Measurements from ENCODE around the gene SETBP1. TPM values are rescaled to one million over a fixed set of nuclear protein-coding genes. Genes with fewer than 3 reads are reported as not detected.

SETBP1 gene
- total RNA-seq, 1 donor from 2014 or later = 72.8 TPM

DNA sequence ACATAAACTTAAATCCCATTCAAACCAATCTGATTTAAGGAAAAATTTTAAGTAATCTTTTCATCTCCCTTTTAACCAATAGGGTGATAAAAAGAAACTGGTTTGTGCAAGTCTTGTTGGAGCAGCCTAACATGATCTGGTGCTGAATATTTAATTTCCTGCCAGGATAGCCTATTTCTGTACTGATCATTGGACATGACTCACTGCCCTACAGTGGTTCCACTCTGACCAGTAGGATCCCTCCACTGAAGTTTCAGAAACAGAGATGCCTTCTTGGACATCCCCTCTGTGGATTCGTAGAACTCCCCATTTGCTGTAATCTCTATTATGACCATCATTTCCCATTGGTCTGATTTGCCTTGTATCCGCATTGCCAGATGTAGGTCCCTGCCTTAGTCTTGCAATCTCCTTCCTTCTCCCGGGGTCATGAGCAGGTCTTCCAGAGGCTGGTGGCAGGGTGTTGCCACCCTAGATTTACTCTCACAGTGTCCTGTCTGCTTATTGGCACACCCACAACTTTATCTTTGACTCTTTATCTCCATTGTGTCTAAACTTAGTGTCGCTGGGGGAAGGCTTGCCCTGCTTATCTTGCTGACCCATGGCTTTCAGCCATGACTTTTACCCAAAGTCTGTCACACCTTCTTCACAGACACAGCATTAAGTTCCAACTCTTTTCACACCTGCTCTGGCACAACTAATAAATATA lies 12.3 kb upstream of the SETBP1 start:
- ChIA-PET CTCF (no interaction called here), POLR2A (no interaction called here)
- Mint-ChIP-seq H3K27ac (no peak overlapping the region), H3K36me3 (ENCODE audit: low read depth) (peaks cover 2% of the 10 kb centered on the region), H3K9me3 (peaks cover 12% of the 10 kb centered on the region), H3K27me3 (no peaks in the 10 kb centered on the region), H3K4me3 (no peak overlapping the region), H3K4me1 (peaks cover 4% of the 10 kb centered on the region)
- ATAC-seq (ENCODE audit: low read depth) = no peak
- no peak for DNase-seq
- TF ChIP-seq, protein P1, sequence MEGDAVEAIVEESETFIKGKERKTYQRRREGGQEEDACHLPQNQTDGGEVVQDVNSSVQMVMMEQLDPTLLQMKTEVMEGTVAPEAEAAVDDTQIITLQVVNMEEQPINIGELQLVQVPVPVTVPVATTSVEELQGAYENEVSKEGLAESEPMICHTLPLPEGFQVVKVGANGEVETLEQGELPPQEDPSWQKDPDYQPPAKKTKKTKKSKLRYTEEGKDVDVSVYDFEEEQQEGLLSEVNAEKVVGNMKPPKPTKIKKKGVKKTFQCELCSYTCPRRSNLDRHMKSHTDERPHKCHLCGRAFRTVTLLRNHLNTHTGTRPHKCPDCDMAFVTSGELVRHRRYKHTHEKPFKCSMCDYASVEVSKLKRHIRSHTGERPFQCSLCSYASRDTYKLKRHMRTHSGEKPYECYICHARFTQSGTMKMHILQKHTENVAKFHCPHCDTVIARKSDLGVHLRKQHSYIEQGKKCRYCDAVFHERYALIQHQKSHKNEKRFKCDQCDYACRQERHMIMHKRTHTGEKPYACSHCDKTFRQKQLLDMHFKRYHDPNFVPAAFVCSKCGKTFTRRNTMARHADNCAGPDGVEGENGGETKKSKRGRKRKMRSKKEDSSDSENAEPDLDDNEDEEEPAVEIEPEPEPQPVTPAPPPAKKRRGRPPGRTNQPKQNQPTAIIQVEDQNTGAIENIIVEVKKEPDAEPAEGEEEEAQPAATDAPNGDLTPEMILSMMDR (IDR thresholded peaks at IDR 0.05) = no peak
- intact Hi-C loops (cut with micrococcal nuclease) = no loop called here

- DNase-seq (no peak), ATAC-seq (ENCODE audit: low read depth) (no peak)
- Mint-ChIP-seq H3K27ac (peak overlapping the region; percentile 27), H3K36me3 (ENCODE audit: low read depth) (peaks cover 2% of the 10 kb centered on the region), H3K4me1 (peaks cover 4% of the 10 kb centered on the region), H3K9me3 (peaks cover 12% of the 10 kb centered on the region), H3K4me3 (no peak overlapping the region), H3K27me3 (no peaks in the 10 kb centered on the region)
- ChIA-PET CTCF (no interaction called here), POLR2A (no interaction called here)
- TF ChIP-seq, protein P1 (IDR thresholded peaks at IDR 0.05) = no peak
- intact Hi-C loops (cut with micrococcal nuclease) = no loop called here
Measured at GRCh38 chr18:44671914-44672313, 8.8 kb upstream of the SETBP1 start.

DNA sequence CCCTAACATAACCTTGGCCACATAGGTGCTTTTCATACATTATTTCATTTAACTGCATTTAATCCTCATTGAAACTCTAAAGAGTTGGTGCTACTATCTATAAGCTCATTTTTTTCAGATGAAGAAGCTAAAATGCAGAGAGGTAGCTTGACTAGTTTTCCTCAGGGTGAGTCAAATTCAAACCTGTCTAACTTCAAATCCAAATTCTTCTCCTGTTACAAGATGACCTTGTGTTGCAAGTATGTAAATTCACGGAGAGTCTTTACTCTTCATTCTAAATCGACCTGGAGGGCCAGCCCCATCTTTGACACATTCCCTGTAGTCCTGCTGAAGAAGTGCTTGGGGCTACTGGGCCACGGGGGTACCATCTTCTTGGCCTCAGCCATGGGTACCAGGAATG lies 8.2 kb upstream of the SETBP1 start:
- Mint-ChIP-seq H3K4me3 (no peak overlapping the region), H3K27me3 (no peaks in the 10 kb centered on the region), H3K4me1 (peaks cover 4% of the 10 kb centered on the region), H3K36me3 (ENCODE audit: low read depth) (peaks cover 2% of the 10 kb centered on the region), H3K9me3 (peaks cover 12% of the 10 kb centered on the region), H3K27ac (no peak overlapping the region)
- intact Hi-C loops (cut with micrococcal nuclease) = no loop called here
- ChIA-PET CTCF (interaction anchor here (1.1 kb wide), 1 partner anchor 540 kb away, joined by 3 read pairs; no protein-coding TSS in a partner anchor), POLR2A (no interaction called here)
- TF ChIP-seq, protein P1 (IDR thresholded peaks at IDR 0.05) = no peak
- ATAC-seq (ENCODE audit: low read depth) (no peak), DNase-seq (no peak)

- TF ChIP-seq, protein P1 (IDR thresholded peaks at IDR 0.05) = no peak
- intact Hi-C loops (cut with micrococcal nuclease) = no loop called here
- Mint-ChIP-seq H3K9me3 (peaks cover 12% of the 10 kb centered on the region), H3K36me3 (ENCODE audit: low read depth) (peaks cover 2% of the 10 kb centered on the region), H3K4me1 (peaks cover 9% of the 10 kb centered on the region), H3K27ac (no peak overlapping the region), H3K4me3 (no peak overlapping the region), H3K27me3 (no peaks in the 10 kb centered on the region)
- DNase-seq = no peak
- no peak for ATAC-seq (ENCODE audit: low read depth)
- ChIA-PET CTCF (interaction anchor here (1.1 kb wide), 1 partner anchor 539 kb away, joined by 3 read pairs; no protein-coding TSS in a partner anchor), POLR2A (no interaction called here)
Measured at GRCh38 chr18:44673256-44673880, 7.3 kb upstream of the SETBP1 start.

DNA sequence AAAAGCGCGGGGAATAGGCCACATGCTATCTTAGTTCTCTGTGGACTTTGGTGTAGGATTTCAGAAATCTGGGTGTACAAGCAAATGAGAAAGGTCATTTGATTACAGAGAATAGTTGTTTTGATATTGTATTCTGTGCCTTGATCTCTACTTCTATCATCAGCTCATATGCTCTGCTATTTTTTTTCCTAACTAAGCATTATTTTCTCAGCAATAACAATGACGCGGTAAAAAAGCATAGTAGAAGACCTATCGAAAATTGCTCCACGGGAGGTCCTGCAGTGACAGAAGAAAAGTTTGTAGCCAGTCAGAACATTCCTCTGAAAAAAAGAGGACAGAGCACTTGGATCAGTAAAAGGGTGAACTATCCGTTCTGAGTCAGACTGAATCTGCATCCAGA lies 2.8 kb upstream of the SETBP1 start:
- ATAC-seq (ENCODE audit: low read depth) (no peak), DNase-seq (no peak)
- no peaks in the 10 kb centered on the region for H3K9me3 Mint-ChIP-seq
- TF ChIP-seq, protein P1 (IDR thresholded peaks at IDR 0.05) = no peak
- peak overlapping the region; percentile 45 for H3K4me3 Mint-ChIP-seq
- H3K27me3 Mint-ChIP-seq = no peaks in the 10 kb centered on the region
- H3K4me1 Mint-ChIP-seq = peaks cover 9% of the 10 kb centered on the region
- ChIA-PET CTCF (interaction anchor here (4.0 kb wide), 1 partner anchor 535 kb away, joined by 33 read pairs; no protein-coding TSS in a partner anchor), POLR2A (interaction anchor here (1.0 to 3.7 kb wide), 2 partner anchors 81 to 119 kb away, joined by 3 to 92 read pairs; no protein-coding TSS in a partner anchor)
- H3K27ac Mint-ChIP-seq = peak overlapping the region; percentile 27
- peaks cover 7% of the 10 kb centered on the region for H3K36me3 Mint-ChIP-seq (ENCODE audit: low read depth)
- intact Hi-C loops (cut with micrococcal nuclease) = loop anchor here (2.0 to 5.0 kb wide), 2 partner anchors 547 to 994 kb away; no protein-coding TSS in a partner anchor
